Osteocyte (in vitro differentiated cells): Measurements from ENCODE around the gene PTPRN2. TPM values are rescaled to one million over a fixed set of nuclear protein-coding genes. Genes with fewer than 3 reads are reported as not detected.

ENCODE experiments used
- DNase-seq: peaks from one replicate; pipeline ENCODE4 v3.0.0; 2021; ENCODE audit warnings: mixed read lengths; ENCODE audit not compliant: unreplicated experiment; ENCODE audit errors: extremely low spot score
- H3K27ac Mint-ChIP-seq: one replicate; pipeline ENCODE4 v1.8.0; 2021; ENCODE audit warnings: mild to moderate bottlenecking, mixed read lengths; ENCODE audit not compliant: unreplicated experiment
- H3K27me3 Mint-ChIP-seq: one replicate; pipeline ENCODE4 v1.8.0; 2021; ENCODE audit warnings: mixed read lengths; ENCODE audit not compliant: unreplicated experiment
- H3K36me3 Mint-ChIP-seq: one replicate; pipeline ENCODE4 v1.8.0; 2021; ENCODE audit warnings: mixed read lengths; ENCODE audit not compliant: unreplicated experiment
- H3K4me1 Mint-ChIP-seq: one replicate; pipeline ENCODE4 v1.8.0; 2021; ENCODE audit warnings: mixed read lengths; ENCODE audit not compliant: unreplicated experiment
- H3K4me3 Mint-ChIP-seq: one replicate; pipeline ENCODE4 v1.8.0; 2021; ENCODE audit warnings: mild to moderate bottlenecking, moderate library complexity, mixed read lengths; ENCODE audit not compliant: unreplicated experiment
- H3K9me3 Mint-ChIP-seq: one replicate; pipeline ENCODE4 v1.8.0; 2021; ENCODE audit warnings: mixed read lengths; ENCODE audit not compliant: unreplicated experiment
- CTCF ChIP-seq: fragments of 200-600 bp; sonication (generic); IDR thresholded peaks from 2 replicates; pipeline ENCODE4 v1.5.0; 2021; ENCODE audit warnings: antibody characterized with exemption, mild to moderate bottlenecking, moderate library complexity
- total RNA-seq: library from RNA; stranded (reverse); gene quantifications from 2 replicates; pipeline ENCODE4 v1.2.1, GENCODE V29; 2021

The PTPRN2 gene
- total RNA-seq, 1 donor from 2014 or later, result 0.59 TPM

GRCh38 chr7:157752832-157753291 is 834.8 kb downstream of the PTPRN2 start:
- no peak for TF ChIP-seq CTCF
- H3K36me3 Mint-ChIP-seq, result no peaks in the 10 kb centered on the region
- no peaks in the 10 kb centered on the region for H3K9me3 Mint-ChIP-seq
- H3K4me1 Mint-ChIP-seq, result no peaks in the 10 kb centered on the region
- H3K27me3 Mint-ChIP-seq, result no peaks in the 10 kb centered on the region
- no peak for DNase-seq
- H3K4me3 Mint-ChIP-seq, result no peak overlapping the region
- H3K27ac Mint-ChIP-seq, result no peak overlapping the region

GRCh38 chr7:157751951-157752673 is 835.5 kb downstream of the PTPRN2 start:
- DNase-seq, result no peak
- Mint-ChIP-seq H3K4me1 (no peaks in the 10 kb centered on the region), H3K36me3 (no peaks in the 10 kb centered on the region), H3K4me3 (no peak overlapping the region), H3K9me3 (no peaks in the 10 kb centered on the region), H3K27me3 (no peaks in the 10 kb centered on the region), H3K27ac (no peak overlapping the region)
- TF ChIP-seq CTCF, result no peak

GRCh38 chr7:157751406-157751805 is 836.2 kb downstream of the PTPRN2 start:
- H3K9me3 Mint-ChIP-seq, result no peaks in the 10 kb centered on the region
- no peaks in the 10 kb centered on the region for H3K36me3 Mint-ChIP-seq
- no peaks in the 10 kb centered on the region for H3K27me3 Mint-ChIP-seq
- H3K4me3 Mint-ChIP-seq, result no peak overlapping the region
- H3K27ac Mint-ChIP-seq, result no peak overlapping the region
- TF ChIP-seq CTCF, result no peak
- no peaks in the 10 kb centered on the region for H3K4me1 Mint-ChIP-seq
- DNase-seq, result no peak

- H3K9me3 Mint-ChIP-seq, result no peaks in the 10 kb centered on the region
Measured at GRCh38 chr7:157750291-157750690, 837.3 kb downstream of the PTPRN2 start.

More at GRCh38 chr7:157750291-157750690, 837.3 kb downstream of the PTPRN2 start:
- Mint-ChIP-seq H3K27me3 (no peaks in the 10 kb centered on the region), H3K4me3 (no peak overlapping the region), H3K4me1 (no peaks in the 10 kb centered on the region), H3K36me3 (no peaks in the 10 kb centered on the region), H3K27ac (no peak overlapping the region)
- no peak for TF ChIP-seq CTCF
- no peak for DNase-seq
